Right atrium auricular region (tissue), 2 donors: ENCODE results near the gene ASIC2. TPM values are rescaled to one million over a fixed set of nuclear protein-coding genes. Genes with fewer than 3 reads are reported as not detected.
"Not testable (repeated sequence)": the region's sequence is repeated elsewhere in the genome, so short reads cannot be mapped to it uniquely, and the experiment has no call there.

Source experiments
- DNase-seq: peaks from one replicate; pipeline ENCODE4 v3.0.0-alpha.2; 2019; ENCODE audit warnings: low spot score
- H3K27ac ChIP-seq, 2 donors: fragments of 200-600 bp; sonication (generic); 1 replicate in 1 of 2; 2 replicates in 1 of 2; pipeline ENCODE4 v1.5.1; 2016 to 2019
- H3K27me3 ChIP-seq, 2 donors: fragments of 200-600 bp; sonication (generic); one replicate each; pipeline versions ENCODE4 v1.5.1 to v1.6.0; 2017 to 2019
- H3K36me3 ChIP-seq: fragments of 200-600 bp; sonication (generic); one replicate; pipeline ENCODE4 v1.5.1; 2016
- H3K4me1 ChIP-seq, 2 donors: fragments of 200-600 bp; sonication (generic); one replicate each; pipeline versions ENCODE4 v1.5.1 to v1.6.0; 2017 to 2019
- H3K4me3 ChIP-seq, 2 donors: fragments of 200-600 bp; sonication (generic); 1 replicate in 1 of 2; 2 replicates in 1 of 2; pipeline ENCODE4 v1.5.1; 2017 to 2019; ENCODE audit warnings: mild to moderate bottlenecking in 1 of 2, moderate library complexity in 1 of 2
- H3K9me3 ChIP-seq, 2 donors: fragments of 200-600 bp; sonication (generic); one replicate each; pipeline ENCODE4 v1.5.1; 2019
- CTCF ChIP-seq, 2 donors: fragments of 200-600 bp; sonication (generic); IDR thresholded peaks; one replicate each; pipeline ENCODE4 v1.5.1; 2019; ENCODE audit warnings: antibody characterized with exemption in 2 of 2
- total RNA-seq, 2 donors: library from RNA; depleted of rRNA; stranded (reverse); fragments of >200 nt; gene quantifications; one replicate each; pipeline ENCODE4 v1.1.0, GENCODE V29; 2016

Gene ASIC2
- total RNA-seq, 2 donors from 2014 or later = 0.75 TPM; not detected in 1

GRCh38 chr17:32995416-32996045, 297.6 kb downstream of the ASIC2 start:
- H3K9me3 ChIP-seq = no peaks in the 10 kb centered on the region
- no peaks in the 10 kb centered on the region for H3K27me3 ChIP-seq
- TF ChIP-seq CTCF (IDR thresholded peaks at IDR 0.05) = no peak
- no peak overlapping the region for H3K27ac ChIP-seq
- no peaks in the 10 kb centered on the region for H3K36me3 ChIP-seq
- H3K4me1 ChIP-seq = no peaks in the 10 kb centered on the region
- no peak overlapping the region for H3K4me3 ChIP-seq
- DNase-seq = no peak

- no peak for TF ChIP-seq CTCF (IDR thresholded peaks at IDR 0.05)
- Histone ChIP-seq H3K27ac (no peak overlapping the region), H3K36me3 (no peaks in the 10 kb centered on the region), H3K9me3 (no peaks in the 10 kb centered on the region), H3K27me3 (no peaks in the 10 kb centered on the region), H3K4me3 (no peak overlapping the region), H3K4me1 (no peaks in the 10 kb centered on the region)
- no peak for DNase-seq
Observed at GRCh38 chr17:32993977-32994376, 299.1 kb downstream of the ASIC2 start.

GRCh38 chr17:32992321-32993033, 300.6 kb downstream of the ASIC2 start:
- H3K4me3 ChIP-seq = no peak overlapping the region
- H3K9me3 ChIP-seq = peaks cover 0 to 12% of the 10 kb centered on the region in 2 donors
- no peak for TF ChIP-seq CTCF (IDR thresholded peaks at IDR 0.05)
- no peak overlapping the region for H3K27ac ChIP-seq
- no peaks in the 10 kb centered on the region for H3K4me1 ChIP-seq
- no peaks in the 10 kb centered on the region for H3K36me3 ChIP-seq
- DNase-seq = no peak
- H3K27me3 ChIP-seq = no peaks in the 10 kb centered on the region

GRCh38 chr17:32988481-32989101, 304.5 kb downstream of the ASIC2 start:
- no peak for DNase-seq
- H3K27me3 ChIP-seq = no peaks in the 10 kb centered on the region
- H3K27ac ChIP-seq = no peak overlapping the region
- H3K36me3 ChIP-seq = no peaks in the 10 kb centered on the region
- peaks cover 0 to 14% of the 10 kb centered on the region in 2 donors for H3K9me3 ChIP-seq
- H3K4me3 ChIP-seq = no peak overlapping the region
- H3K4me1 ChIP-seq = no peaks in the 10 kb centered on the region
- TF ChIP-seq CTCF (IDR thresholded peaks at IDR 0.05) = no peak

- H3K36me3 ChIP-seq, H3K4me3 ChIP-seq, H3K27me3 ChIP-seq, DNase-seq, H3K4me1 ChIP-seq, H3K27ac ChIP-seq: not testable (repeated sequence)
- peaks cover 0 to 14% of the 10 kb centered on the region in 2 donors for H3K9me3 ChIP-seq
Observed at GRCh38 chr17:32987868-32988267, 305.2 kb downstream of the ASIC2 start.

GRCh38 chr17:32987453-32987805, 305.7 kb downstream of the ASIC2 start:
- DNase-seq, H3K27me3 ChIP-seq, H3K27ac ChIP-seq, H3K36me3 ChIP-seq, H3K4me3 ChIP-seq, H3K4me1 ChIP-seq: not testable (repeated sequence)
- peaks cover 0 to 14% of the 10 kb centered on the region in 2 donors for H3K9me3 ChIP-seq
